ENCODE data around the gene CHST3. TPM values are rescaled to one million over a fixed set of nuclear protein-coding genes. Genes with fewer than 3 reads are reported as not detected.
"Not testable (repeated sequence)": the region's sequence is repeated elsewhere in the genome, so short reads cannot be mapped to it uniquely, and the experiment has no call there.

Gene CHST3
- total and polyA plus RNA-seq, 8 donors: 1.5 to 26.8 (median 10.8) TPM

- Histone ChIP-seq H3K4me1 (peaks cover 89 to 100% (median 99%) of the 10 kb centered on the region in 4 donors), H3K36me3 (peaks cover 0 to 5% (median 0%) of the 10 kb centered on the region in 4 donors), H3K27me3 (no peaks in the 10 kb centered on the region), H3K4me3 (peak overlapping the region in 2 of 4 donors; percentile 3 to 12), H3K27ac (peak overlapping the region; percentile 42 to 89 (median 84)), H3K9me3 (no peaks in the 10 kb centered on the region)
- intact Hi-C loops (cut with DNase I; ENCODE audit: low total_unique reads): no loop called here
- DNase-seq: peak; percentile 59 to 60
- 24 to 41% (median 38%) methylated on average over 11 to 12 of the region's 12 CpGs for WGBS, 5 donors
- TF ChIP-seq CTCF (IDR thresholded peaks at IDR 0.05) (no peak), POLR2A (IDR thresholded peaks at IDR 0.05) (no peak), POLR2AphosphoS5 (IDR thresholded peaks at IDR 0.05) (peak; percentile 50 to 79 (median 64)), EP300 (IDR thresholded peaks at IDR 0.05) (no peak)
Measured at GRCh38 chr10:71975871-71976725, 11.9 kb downstream of the CHST3 start.

DNA sequence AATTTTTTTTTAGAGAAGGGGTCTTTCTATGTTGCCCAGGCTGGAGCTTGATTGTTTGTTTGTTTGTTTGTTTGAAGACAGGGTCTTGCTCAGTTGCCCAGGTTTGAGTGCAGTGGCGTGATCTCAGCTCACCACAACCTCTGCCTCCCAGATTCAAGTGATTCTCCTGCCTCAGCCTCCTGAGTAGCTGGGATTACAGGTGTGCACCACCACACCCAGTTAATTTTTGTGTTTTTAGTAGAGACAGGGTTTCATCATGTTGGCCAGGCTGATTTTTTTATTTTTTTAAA, 13.4 kb downstream of the CHST3 start:
- H3K9me3 ChIP-seq; H3K36me3 ChIP-seq; DNase-seq; intact Hi-C loops (cut with DNase I; ENCODE audit: low total_unique reads); H3K4me3 ChIP-seq; H3K27me3 ChIP-seq: not testable (repeated sequence)
- peaks cover 89 to 100% (median 100%) of the 10 kb centered on the region in 4 donors for H3K4me1 ChIP-seq
- WGBS, 5 donors: 89 to 100% (median 100%) methylated on average over 1 of the region's 1 CpG
- H3K27ac ChIP-seq: peak overlapping the region; percentile 61 to 89 (median 84)

DNA sequence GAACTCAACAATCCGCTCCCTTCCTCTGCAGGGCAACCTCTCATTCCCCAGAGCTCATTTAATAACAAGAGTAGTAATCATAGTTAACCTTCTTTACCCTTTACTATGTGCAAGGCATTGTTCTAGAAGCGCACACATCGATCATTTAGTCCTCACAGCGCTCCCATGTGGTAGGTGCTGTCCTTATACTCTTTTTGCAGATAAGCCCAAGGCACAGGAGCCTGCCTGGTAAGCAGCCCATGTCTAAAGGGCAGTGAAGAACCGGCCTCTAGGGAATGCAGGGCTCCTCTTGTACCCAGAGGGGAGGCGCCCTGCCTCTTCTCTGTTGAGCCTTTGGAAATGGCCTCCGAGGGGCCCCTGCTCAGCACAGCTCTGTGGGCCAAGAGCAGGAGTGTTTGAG, 14.3 kb downstream of the CHST3 start:
- H3K27ac ChIP-seq: peak overlapping the region; percentile 61 to 89 (median 84)

DNA sequence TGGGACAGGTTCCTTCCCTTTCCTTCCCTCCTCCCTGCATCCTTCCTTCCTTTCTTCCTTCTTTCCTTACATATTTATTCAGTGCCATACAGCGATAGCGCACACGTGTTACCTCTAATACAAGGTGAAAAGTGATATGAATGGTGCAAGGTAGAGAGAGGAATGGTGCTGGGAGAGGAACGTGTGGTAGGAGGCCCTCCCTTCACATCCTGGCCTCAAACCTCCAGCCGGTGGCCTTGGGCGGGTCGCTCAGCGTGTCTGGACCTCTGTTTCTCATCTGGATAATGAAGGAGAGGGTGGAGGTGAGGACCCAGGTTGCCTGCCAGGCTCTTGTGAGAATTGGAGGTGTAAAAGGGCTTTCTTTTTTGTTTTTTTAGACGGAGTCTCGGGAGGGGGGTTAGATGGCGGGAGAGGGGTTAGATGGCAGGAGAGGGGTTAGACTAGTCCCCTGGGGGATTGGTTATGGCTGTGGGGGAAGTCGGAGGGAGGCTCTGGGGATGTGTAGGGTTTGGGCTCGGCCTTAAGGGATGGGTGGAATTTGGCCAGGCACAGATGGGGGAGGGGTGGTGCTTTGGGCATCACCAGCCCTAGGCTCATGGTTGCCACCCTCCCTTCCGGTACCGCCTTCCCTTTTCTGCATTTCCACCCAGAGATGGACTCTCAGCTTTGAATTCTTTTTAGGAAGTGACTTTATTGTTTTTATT, 14.9 kb downstream of the CHST3 start:
- H3K36me3 ChIP-seq: no peaks in the 10 kb centered on the region
- 38 to 56% (median 48%) methylated on average over 15 of the region's 15 CpGs for WGBS, 5 donors
- H3K4me1 ChIP-seq: peaks cover 85 to 100% (median 99%) of the 10 kb centered on the region in 4 donors
- no peaks in the 10 kb centered on the region for H3K27me3 ChIP-seq
- intact Hi-C loops (cut with DNase I; ENCODE audit: low total_unique reads): no loop called here
- DNase-seq: peak in 1 of 2 donors; percentile 58
- H3K9me3 ChIP-seq: no peaks in the 10 kb centered on the region
- TF ChIP-seq CTCF (IDR thresholded peaks at IDR 0.05) (no peak), POLR2AphosphoS5 (IDR thresholded peaks at IDR 0.05) (peak; percentile 23 to 83 (median 74))
- peak overlapping the region; percentile 48 to 89 (median 84) for H3K27ac ChIP-seq
- peak overlapping the region in 1 of 4 donors; percentile 12 for H3K4me3 ChIP-seq

More for the DNA sequence above, 14.3 kb downstream of the CHST3 start:
- H3K9me3 ChIP-seq: no peaks in the 10 kb centered on the region
- 43 to 59% (median 55%) methylated on average over 7 of the region's 7 CpGs for WGBS, 5 donors
- H3K27me3 ChIP-seq: no peaks in the 10 kb centered on the region
- intact Hi-C loops (cut with DNase I; ENCODE audit: low total_unique reads): no loop called here
- H3K4me1 ChIP-seq: peaks cover 86 to 100% (median 99%) of the 10 kb centered on the region in 4 donors
- TF ChIP-seq CTCF (IDR thresholded peaks at IDR 0.05) (peak in 1 of 7 experiments; percentile 8), EP300 (IDR thresholded peaks at IDR 0.05) (no peak)
- no peaks in the 10 kb centered on the region for H3K36me3 ChIP-seq
- no peak overlapping the region for H3K4me3 ChIP-seq
- DNase-seq: peak; percentile 64 to 72
